Measurements from ENCODE around the gene BEND3.

BEND3 gene

DNA sequence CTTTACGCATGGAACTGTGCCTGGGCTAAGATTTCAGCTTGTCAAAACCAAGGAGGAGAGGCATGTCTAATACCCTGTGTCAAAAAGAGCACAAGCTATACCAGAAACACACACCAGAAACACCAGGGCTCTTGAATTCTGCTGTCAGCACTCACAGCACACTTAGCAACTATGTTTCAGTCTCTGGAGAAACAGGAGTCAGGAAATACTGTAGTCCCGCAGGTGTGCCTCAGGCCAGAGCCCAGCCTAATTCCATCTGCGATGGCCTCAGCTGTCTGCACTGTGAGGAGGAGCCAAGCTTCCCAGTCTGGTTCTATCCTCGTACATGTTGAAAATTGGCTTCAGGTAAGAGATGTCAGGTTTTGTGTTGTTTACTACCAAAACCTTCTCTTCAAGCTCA is 55.7 kb downstream of the BEND3 start:
- no peaks in the 10 kb centered on the region for H3K9me3 ChIP-seq (ENCODE audit: insufficient read depth, low read depth, low read length)
- no peaks in the 10 kb centered on the region for H3F3A ChIP-seq (ENCODE audit: low read depth)
- no peak overlapping the region for H2AFZ ChIP-seq (ENCODE audit: low read length)
- peaks cover 18% of the 10 kb centered on the region for H3K4me1 ChIP-seq (ENCODE audit: insufficient read depth, low read length, poor library complexity, severe bottlenecking)
- H3K36me3 ChIP-seq (ENCODE audit: insufficient read depth, low read length), result no peaks in the 10 kb centered on the region
- H3K9ac ChIP-seq (ENCODE audit: low read depth, low read length, poor library complexity, severe bottlenecking), result no peak overlapping the region
- H3K79me2 ChIP-seq (ENCODE audit: insufficient read depth, low read length), result no peaks in the 10 kb centered on the region
- H3K4me2 ChIP-seq (ENCODE audit: low read depth, low read length, poor library complexity, severe bottlenecking), result no peak overlapping the region
- no peaks in the 10 kb centered on the region for H4K20me1 ChIP-seq (ENCODE audit: insufficient read depth, low read length, poor library complexity, severe bottlenecking)
- H3K27me3 ChIP-seq (ENCODE audit: insufficient read depth, low read length, poor library complexity, severe bottlenecking), result peaks cover 9% of the 10 kb centered on the region
- no peaks in the 10 kb centered on the region for H3K9me2 ChIP-seq (replicated peaks; ENCODE audit: low read depth, low read length)
- no peak overlapping the region for H3K4me3 ChIP-seq (ENCODE audit: low read length, poor library complexity, severe bottlenecking)
- TF ChIP-seq, protein P1, sequence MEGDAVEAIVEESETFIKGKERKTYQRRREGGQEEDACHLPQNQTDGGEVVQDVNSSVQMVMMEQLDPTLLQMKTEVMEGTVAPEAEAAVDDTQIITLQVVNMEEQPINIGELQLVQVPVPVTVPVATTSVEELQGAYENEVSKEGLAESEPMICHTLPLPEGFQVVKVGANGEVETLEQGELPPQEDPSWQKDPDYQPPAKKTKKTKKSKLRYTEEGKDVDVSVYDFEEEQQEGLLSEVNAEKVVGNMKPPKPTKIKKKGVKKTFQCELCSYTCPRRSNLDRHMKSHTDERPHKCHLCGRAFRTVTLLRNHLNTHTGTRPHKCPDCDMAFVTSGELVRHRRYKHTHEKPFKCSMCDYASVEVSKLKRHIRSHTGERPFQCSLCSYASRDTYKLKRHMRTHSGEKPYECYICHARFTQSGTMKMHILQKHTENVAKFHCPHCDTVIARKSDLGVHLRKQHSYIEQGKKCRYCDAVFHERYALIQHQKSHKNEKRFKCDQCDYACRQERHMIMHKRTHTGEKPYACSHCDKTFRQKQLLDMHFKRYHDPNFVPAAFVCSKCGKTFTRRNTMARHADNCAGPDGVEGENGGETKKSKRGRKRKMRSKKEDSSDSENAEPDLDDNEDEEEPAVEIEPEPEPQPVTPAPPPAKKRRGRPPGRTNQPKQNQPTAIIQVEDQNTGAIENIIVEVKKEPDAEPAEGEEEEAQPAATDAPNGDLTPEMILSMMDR (conservative IDR thresholded peaks at IDR 0.05; ENCODE audit: low read length), result no peak
- TF ChIP-seq EZH2phosphoT487 (IDR thresholded peaks at IDR 0.05; ENCODE audit: borderline replicate concordance), result no peak

DNA sequence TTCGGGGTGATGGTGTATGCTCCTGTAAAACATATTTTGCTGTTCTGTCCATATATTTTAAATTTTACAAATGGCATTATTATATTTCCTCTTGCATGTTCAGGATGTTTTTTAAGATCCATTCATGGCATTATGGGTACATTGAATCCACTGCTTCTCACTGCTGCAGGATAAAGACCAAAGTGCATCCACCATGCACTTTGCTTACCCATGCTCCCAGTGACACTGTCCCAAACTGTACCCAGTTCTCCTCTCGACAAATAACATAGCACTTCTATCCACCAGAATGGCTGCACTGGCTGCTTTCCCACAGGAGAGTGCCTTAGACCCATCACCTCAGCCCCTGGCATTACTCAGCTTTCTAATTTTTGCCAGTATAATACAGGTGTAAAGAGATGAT is 57.6 kb downstream of the BEND3 start:
- H3F3A ChIP-seq (ENCODE audit: low read depth), result no peaks in the 10 kb centered on the region
- H3K4me1 ChIP-seq (ENCODE audit: insufficient read depth, low read length, poor library complexity, severe bottlenecking), result peaks cover 13% of the 10 kb centered on the region
- H3K79me2 ChIP-seq (ENCODE audit: insufficient read depth, low read length), result no peaks in the 10 kb centered on the region
- peaks cover 9% of the 10 kb centered on the region for H3K27me3 ChIP-seq (ENCODE audit: insufficient read depth, low read length, poor library complexity, severe bottlenecking)
- H4K20me1 ChIP-seq (ENCODE audit: insufficient read depth, low read length, poor library complexity, severe bottlenecking), result no peaks in the 10 kb centered on the region
- no peaks in the 10 kb centered on the region for H3K9me2 ChIP-seq (replicated peaks; ENCODE audit: low read depth, low read length)
- no peaks in the 10 kb centered on the region for H3K9me3 ChIP-seq (ENCODE audit: insufficient read depth, low read depth, low read length)
- no peak overlapping the region for H3K4me2 ChIP-seq (ENCODE audit: low read depth, low read length, poor library complexity, severe bottlenecking)
- no peak overlapping the region for H2AFZ ChIP-seq (ENCODE audit: low read length)
- no peaks in the 10 kb centered on the region for H3K36me3 ChIP-seq (ENCODE audit: insufficient read depth, low read length)
- H3K4me3 ChIP-seq (ENCODE audit: low read length, poor library complexity, severe bottlenecking), result no peak overlapping the region
- H3K9ac ChIP-seq (ENCODE audit: low read depth, low read length, poor library complexity, severe bottlenecking), result no peak overlapping the region
- TF ChIP-seq, protein P1 (conservative IDR thresholded peaks at IDR 0.05; ENCODE audit: low read length), result no peak
- TF ChIP-seq EZH2phosphoT487 (IDR thresholded peaks at IDR 0.05; ENCODE audit: borderline replicate concordance), result no peak

DNA sequence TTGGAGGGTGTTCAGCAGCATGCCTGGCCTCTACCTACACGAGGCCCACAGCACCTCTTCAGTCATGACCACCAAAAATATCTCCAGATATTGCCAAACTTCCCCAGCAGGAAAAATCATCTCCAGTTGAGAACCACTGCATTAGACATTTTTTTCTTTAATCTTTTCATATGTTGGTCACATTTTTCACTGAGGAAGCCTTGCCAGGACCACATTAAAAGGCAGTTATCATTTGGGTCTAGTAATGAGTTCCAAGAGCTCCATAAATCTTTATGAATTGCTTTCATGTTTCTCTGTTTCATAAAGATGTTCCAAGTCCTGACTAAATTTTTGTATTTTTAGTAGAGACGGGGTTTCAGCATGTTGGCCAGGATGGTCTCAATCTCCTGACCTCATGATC is 58.5 kb downstream of the BEND3 start:
- peaks cover 9% of the 10 kb centered on the region for H3K27me3 ChIP-seq (ENCODE audit: insufficient read depth, low read length, poor library complexity, severe bottlenecking)
- no peaks in the 10 kb centered on the region for H3K9me3 ChIP-seq (ENCODE audit: insufficient read depth, low read depth, low read length)

More for the DNA sequence above, 58.5 kb downstream of the BEND3 start:
- H3K4me3 ChIP-seq (ENCODE audit: low read length, poor library complexity, severe bottlenecking), result no peak overlapping the region
- H3K9ac ChIP-seq (ENCODE audit: low read depth, low read length, poor library complexity, severe bottlenecking), result no peak overlapping the region
- no peak overlapping the region for H3K4me2 ChIP-seq (ENCODE audit: low read depth, low read length, poor library complexity, severe bottlenecking)
- no peaks in the 10 kb centered on the region for H4K20me1 ChIP-seq (ENCODE audit: insufficient read depth, low read length, poor library complexity, severe bottlenecking)
- no peaks in the 10 kb centered on the region for H3K36me3 ChIP-seq (ENCODE audit: insufficient read depth, low read length)
- H2AFZ ChIP-seq (ENCODE audit: low read length), result no peak overlapping the region
- no peaks in the 10 kb centered on the region for H3K9me2 ChIP-seq (replicated peaks; ENCODE audit: low read depth, low read length)
- TF ChIP-seq, protein P1 (conservative IDR thresholded peaks at IDR 0.05; ENCODE audit: low read length), result no peak
- no peak for TF ChIP-seq EZH2phosphoT487 (IDR thresholded peaks at IDR 0.05; ENCODE audit: borderline replicate concordance)
- H3K4me1 ChIP-seq (ENCODE audit: insufficient read depth, low read length, poor library complexity, severe bottlenecking), result peaks cover 11% of the 10 kb centered on the region
- H3F3A ChIP-seq (ENCODE audit: low read depth), result no peaks in the 10 kb centered on the region
- H3K79me2 ChIP-seq (ENCODE audit: insufficient read depth, low read length), result no peaks in the 10 kb centered on the region

Data from Loucy (cell line).